Omental fat pad (tissue), 4 donors: ENCODE measurements around the gene CDADC1. TPM values are rescaled to one million over a fixed set of nuclear protein-coding genes. Genes with fewer than 3 reads are reported as not detected.

Experiments used
- ATAC-seq: fragments of 150-250 bp; one replicate; pipeline ENCODE4 v1.9.1; 2016; ENCODE audit warnings: mild to moderate bottlenecking, moderate library complexity; ENCODE audit not compliant: low FRiP score
- DNase-seq: peaks from one replicate; pipeline ENCODE4 v3.0.0-alpha.2; 2019; ENCODE audit warnings: low spot score
- total RNA-seq, 4 donors: library from RNA; depleted of rRNA; stranded (reverse); fragments of >200 nt; gene quantifications; one replicate each; pipeline ENCODE4 v1.1.0, GENCODE V29; 2016
- TF ChIP-seq, protein P1 (sequence below), 3 donors: fragments of 450-650 bp; IDR thresholded peaks; one replicate each; pipeline ENCODE4 v1.5.1; 2016 to 2017; ENCODE audit warnings: antibody characterized with exemption in 3 of 3, mild to moderate bottlenecking in 3 of 3, moderate library complexity in 2 of 3

The CDADC1 gene
- total RNA-seq, 4 donors from 2014 or later, result 4.5 to 9.6 (median 7.7) TPM

DNA sequence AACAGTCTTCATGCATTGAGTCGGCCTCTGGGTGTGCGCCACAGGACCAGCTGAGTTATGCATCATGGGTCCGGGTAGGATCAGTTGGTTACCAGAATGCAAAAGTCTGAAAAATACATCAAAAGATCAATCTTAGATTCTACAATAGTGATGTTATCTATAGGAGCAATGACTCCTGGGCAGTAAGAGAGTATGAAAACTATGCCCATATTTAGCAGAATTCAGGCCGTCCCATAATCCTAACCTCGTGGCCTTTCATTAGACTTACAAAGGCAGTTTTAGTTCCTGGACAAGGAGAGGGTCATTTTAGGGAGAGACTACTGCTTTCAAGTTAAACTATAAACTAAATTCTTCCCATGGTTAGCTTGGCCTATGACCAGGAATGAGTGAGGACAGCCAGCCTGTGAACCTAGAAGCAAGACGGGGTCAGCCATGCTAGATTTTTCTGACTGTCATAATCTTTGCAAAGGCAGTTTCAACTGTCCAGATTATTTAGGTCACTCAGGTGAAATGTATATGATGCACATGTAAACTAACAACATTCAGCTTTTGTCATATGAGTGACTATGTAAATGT, 11.8 kb upstream of the CDADC1 start:
- TF ChIP-seq, protein P1, sequence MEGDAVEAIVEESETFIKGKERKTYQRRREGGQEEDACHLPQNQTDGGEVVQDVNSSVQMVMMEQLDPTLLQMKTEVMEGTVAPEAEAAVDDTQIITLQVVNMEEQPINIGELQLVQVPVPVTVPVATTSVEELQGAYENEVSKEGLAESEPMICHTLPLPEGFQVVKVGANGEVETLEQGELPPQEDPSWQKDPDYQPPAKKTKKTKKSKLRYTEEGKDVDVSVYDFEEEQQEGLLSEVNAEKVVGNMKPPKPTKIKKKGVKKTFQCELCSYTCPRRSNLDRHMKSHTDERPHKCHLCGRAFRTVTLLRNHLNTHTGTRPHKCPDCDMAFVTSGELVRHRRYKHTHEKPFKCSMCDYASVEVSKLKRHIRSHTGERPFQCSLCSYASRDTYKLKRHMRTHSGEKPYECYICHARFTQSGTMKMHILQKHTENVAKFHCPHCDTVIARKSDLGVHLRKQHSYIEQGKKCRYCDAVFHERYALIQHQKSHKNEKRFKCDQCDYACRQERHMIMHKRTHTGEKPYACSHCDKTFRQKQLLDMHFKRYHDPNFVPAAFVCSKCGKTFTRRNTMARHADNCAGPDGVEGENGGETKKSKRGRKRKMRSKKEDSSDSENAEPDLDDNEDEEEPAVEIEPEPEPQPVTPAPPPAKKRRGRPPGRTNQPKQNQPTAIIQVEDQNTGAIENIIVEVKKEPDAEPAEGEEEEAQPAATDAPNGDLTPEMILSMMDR (IDR thresholded peaks at IDR 0.05), result no peak
- ATAC-seq (no peak), DNase-seq (no peak)

DNA sequence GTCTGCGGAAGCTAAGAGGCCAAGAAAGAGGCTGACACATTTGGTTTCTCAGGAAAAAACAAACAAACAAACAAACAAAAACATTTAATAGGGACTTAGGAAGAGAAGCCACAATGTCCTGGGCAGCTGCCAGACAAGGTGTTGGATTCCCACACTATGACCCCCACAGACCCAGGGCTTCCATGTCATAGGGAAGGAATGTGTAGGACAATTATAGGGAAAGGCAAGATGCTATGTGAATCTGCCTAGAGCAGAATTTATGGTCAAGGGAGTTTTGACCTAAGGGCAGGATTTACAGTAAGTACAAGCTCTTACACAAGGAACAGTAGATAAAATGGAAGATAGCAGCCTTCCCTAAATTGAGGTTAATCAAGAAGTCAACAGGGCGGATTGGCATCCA, 9.1 kb upstream of the CDADC1 start:
- ATAC-seq (no peak), DNase-seq (no peak)
- TF ChIP-seq, protein P1 (IDR thresholded peaks at IDR 0.05), result no peak

DNA sequence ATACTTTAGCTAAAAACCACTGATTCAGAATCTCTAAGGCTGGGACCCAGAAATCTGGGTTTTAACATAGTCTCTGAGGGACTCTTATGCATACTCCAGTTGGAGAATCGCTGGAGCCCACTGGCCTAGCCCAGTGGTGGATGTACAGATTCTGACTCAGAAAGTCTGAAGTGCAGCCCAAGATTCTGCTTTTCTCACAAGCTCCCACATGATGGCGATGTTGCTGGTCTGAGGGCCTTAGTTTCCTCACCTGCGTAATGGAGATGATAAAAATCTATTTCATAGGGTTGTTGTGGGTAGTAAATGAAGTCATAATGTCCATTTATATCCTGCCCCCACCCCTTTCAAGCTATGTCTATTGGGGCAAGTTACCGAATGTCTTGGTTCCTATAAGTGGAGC, 7.7 kb upstream of the CDADC1 start:
- TF ChIP-seq, protein P1 (IDR thresholded peaks at IDR 0.05), result no peak
- ATAC-seq, result peak; percentile 66

DNA sequence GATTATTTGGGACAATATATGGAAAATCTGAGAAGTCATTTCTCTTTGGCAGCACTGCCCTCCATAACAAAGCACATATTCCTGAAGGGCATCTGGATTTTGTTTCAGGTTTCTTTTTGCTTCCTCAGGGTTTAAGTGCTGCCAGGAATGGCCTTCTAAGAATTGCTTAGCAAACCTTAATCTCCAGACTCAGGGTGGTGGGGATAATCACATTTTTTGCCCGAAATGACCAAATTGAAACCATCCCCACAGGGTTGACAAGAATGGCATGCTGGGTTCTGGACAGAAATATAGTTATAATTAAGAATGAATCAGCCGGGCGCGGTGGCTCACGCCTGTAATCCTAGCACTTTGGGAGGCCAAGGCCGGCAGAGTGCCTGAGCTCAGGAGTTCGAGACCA, 6.4 kb upstream of the CDADC1 start:
- DNase-seq (no peak), ATAC-seq (no peak)
- TF ChIP-seq, protein P1 (IDR thresholded peaks at IDR 0.05), result no peak

More for the DNA sequence above, 7.7 kb upstream of the CDADC1 start:
- DNase-seq, result no peak

DNA sequence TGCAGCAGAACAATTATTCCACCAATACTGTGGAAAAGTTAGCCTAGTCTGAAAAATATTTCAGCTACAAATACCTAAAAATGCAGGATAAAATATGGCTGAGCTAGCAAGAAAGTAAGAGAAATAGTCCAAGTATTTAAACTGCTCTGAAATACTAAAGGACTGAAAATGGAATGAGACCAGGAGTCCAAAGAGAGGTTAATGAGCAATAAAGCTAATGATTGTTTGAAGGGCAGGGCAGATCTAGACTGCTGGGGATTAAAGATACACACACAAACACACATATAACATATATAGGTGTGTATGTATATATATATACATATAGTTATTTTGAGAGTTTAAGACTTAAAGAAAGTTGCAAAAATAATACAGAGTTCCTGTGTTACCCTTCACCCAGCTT, 2.6 kb upstream of the CDADC1 start:
- TF ChIP-seq, protein P1 (IDR thresholded peaks at IDR 0.05), result no peak
- DNase-seq (no peak), ATAC-seq (no peak)

DNA sequence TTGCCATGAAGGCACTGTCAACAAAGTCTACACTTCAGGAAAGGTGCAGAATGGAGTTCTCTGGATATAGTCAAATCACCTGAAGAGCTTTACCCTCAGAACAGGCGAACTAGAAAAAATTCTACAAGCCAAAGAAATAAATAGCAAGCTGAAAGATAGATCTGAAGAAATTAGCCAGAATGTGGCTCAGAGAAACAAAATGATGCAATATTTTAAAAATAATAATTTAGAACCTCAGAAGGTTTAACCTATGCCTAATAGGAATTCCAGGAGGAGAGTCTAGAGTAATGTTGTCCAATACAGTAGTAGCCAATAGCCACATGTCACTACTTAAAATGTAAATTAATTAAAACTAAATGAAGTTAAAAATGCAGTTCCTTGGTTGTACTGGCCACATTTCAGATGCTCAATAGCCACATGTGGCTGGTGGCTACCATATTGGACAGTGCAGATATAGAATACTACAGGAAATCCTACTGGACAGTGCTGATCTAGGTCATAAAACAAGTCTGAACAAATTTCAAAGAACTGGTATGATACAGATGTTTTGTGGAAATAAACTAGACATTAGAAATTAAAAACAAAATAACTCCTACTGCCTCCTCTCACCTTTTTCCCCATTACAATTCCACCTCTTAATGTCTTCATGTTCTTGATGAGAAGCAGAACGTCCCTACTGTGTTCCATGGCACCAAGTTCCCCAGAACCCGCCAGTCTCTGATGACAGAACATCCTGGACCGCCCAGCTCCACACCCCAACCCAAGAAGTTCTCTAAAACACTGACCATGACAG, 679 bp upstream of the CDADC1 start:
- TF ChIP-seq, protein P1 (IDR thresholded peaks at IDR 0.05), result no peak
- peak; percentile 72 for ATAC-seq
- no peak for DNase-seq

DNA sequence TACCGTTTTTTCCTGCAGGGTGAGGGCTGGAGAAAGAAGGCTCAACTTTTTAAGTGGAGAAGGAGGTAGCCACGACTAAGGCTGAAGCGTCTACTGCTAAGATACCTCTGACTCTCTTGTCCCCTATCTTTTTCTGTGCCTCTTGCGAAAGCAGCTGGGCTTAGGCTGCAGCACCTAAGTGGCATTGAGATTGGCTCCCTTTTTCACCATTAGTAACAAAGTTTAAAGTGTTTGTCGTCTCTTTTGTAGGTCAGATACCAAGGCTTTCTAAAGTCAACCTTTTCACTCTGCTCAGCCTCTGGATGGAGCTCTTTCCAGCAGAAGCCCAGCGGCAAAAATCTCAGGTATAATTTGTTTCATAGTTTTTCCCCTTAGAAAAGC, 887 bp downstream of the CDADC1 start:
- DNase-seq (no peak), ATAC-seq (no peak)
- TF ChIP-seq, protein P1 (IDR thresholded peaks at IDR 0.05), result no peak
